PC-9 (cell line): Measurements from ENCODE around the gene SAMD5.

Experiments used
- EZH2 ChIP-seq: fragments of 200-600 bp; sonication (generic); IDR thresholded peaks from 2 replicates; pipeline ENCODE4 v1.8.0; 2017; ENCODE audit warnings: antibody characterized with exemption, low read depth
- TF ChIP-seq, protein P1 (sequence below): fragments of 200-600 bp; sonication (generic); conservative IDR thresholded peaks from 2 replicates; pipeline ENCODE4 v1.6.1; 2017; ENCODE audit warnings: mixed run types, antibody characterized with exemption, mild to moderate bottlenecking, moderate library complexity

DNA sequence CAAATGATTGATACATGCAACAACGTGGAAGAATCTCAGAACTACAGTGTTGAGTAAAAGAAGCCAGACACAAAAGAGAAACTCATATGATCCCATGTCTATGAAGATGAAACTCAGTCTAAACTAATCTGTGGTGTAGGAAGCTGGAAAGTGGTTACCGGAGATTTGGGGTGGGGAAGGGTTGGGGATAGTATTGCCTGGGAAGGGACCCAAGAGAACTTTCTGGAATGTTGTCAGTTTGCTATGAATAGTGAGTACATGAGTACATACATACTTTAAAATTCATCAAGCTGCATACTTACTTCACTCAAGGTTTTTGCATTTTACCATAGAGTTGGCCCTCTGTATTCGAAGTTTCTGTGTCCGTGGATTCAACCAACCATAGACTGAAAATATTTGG lies 106.0 kb downstream of the SAMD5 start:
- TF ChIP-seq, protein P1, sequence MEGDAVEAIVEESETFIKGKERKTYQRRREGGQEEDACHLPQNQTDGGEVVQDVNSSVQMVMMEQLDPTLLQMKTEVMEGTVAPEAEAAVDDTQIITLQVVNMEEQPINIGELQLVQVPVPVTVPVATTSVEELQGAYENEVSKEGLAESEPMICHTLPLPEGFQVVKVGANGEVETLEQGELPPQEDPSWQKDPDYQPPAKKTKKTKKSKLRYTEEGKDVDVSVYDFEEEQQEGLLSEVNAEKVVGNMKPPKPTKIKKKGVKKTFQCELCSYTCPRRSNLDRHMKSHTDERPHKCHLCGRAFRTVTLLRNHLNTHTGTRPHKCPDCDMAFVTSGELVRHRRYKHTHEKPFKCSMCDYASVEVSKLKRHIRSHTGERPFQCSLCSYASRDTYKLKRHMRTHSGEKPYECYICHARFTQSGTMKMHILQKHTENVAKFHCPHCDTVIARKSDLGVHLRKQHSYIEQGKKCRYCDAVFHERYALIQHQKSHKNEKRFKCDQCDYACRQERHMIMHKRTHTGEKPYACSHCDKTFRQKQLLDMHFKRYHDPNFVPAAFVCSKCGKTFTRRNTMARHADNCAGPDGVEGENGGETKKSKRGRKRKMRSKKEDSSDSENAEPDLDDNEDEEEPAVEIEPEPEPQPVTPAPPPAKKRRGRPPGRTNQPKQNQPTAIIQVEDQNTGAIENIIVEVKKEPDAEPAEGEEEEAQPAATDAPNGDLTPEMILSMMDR: no peak
- TF ChIP-seq EZH2: no peak
